Lower leg skin (tissue), 4 donors: ENCODE measurements around the gene CAMTA1. TPM values are rescaled to one million over a fixed set of nuclear protein-coding genes. Genes with fewer than 3 reads are reported as not detected.

ENCODE experiments used
- DNase-seq, 2 donors: peaks; one replicate each; pipeline ENCODE4 v3.0.0-alpha.2; 2019; ENCODE audit warnings: low spot score in 2 of 2
- H3K4me3 ChIP-seq: fragments of 200-600 bp; sonication (generic); 2 replicates; pipeline ENCODE4 v1.5.1; 2017; ENCODE audit warnings: mild to moderate bottlenecking, low read depth; ENCODE audit not compliant: poor library complexity, severe bottlenecking
- CTCF ChIP-seq, 3 donors: fragments of 450-650 bp; IDR thresholded peaks; one replicate each; pipeline ENCODE4 v1.5.1; 2016; ENCODE audit warnings: antibody characterized with exemption in 3 of 3, mild to moderate bottlenecking in 3 of 3, moderate library complexity in 2 of 3
- POLR2A ChIP-seq, 2 donors: fragments of 450-650 bp; IDR thresholded peaks; one replicate each; pipeline ENCODE4 v1.6.1; 2016 to 2017; ENCODE audit warnings: antibody characterized with exemption in 2 of 2, mild to moderate bottlenecking in 1 of 2, moderate library complexity in 1 of 2
- WGBS, 2 donors: methylation state at CpG; one replicate each; pipeline ENCODE4 v1.1.5; 2018; 5-methylcytosine and 5-hydroxymethylcytosine counted together
- intact Hi-C: fragments of 100-400 bp; cut with DNase I; formaldehyde crosslinking; loops from one replicate; pipeline ENCODE4 v1.15.0; 2023; ENCODE audit warnings: low total_unique reads
- total RNA-seq, 4 donors: library from RNA; depleted of rRNA; stranded (reverse); fragments of >200 nt; gene quantifications; one replicate each; pipeline ENCODE4 v1.1.0, GENCODE V29; 2016

CAMTA1 gene
- total RNA-seq, 4 donors from 2014 or later, result 24.4 to 52.3 (median 32.9) TPM

GRCh38 chr1:7671676-7672075, 886.4 kb downstream of the CAMTA1 start:
- WGBS, 2 donors, result 69 to 88% methylated on average over 5 of the region's 5 CpGs
- no peak for TF ChIP-seq POLR2A (IDR thresholded peaks at IDR 0.05)
- TF ChIP-seq CTCF (IDR thresholded peaks at IDR 0.05), result no peak
- intact Hi-C loops, result no loop called here

GRCh38 chr1:7672864-7673263, 887.6 kb downstream of the CAMTA1 start:
- WGBS, 2 donors, result 68% methylated on average over 9 to 11 of the region's 11 CpGs
- no peak overlapping the region for H3K4me3 ChIP-seq
- DNase-seq, result no peak
- intact Hi-C loops, result no loop called here
- no peak for TF ChIP-seq POLR2A (IDR thresholded peaks at IDR 0.05)
- TF ChIP-seq CTCF (IDR thresholded peaks at IDR 0.05), result no peak

More at GRCh38 chr1:7671676-7672075, 886.4 kb downstream of the CAMTA1 start:
- no peak overlapping the region for H3K4me3 ChIP-seq
- no peak for DNase-seq

- TF ChIP-seq POLR2A (IDR thresholded peaks at IDR 0.05) (no peak), CTCF (IDR thresholded peaks at IDR 0.05) (no peak)
- WGBS, 2 donors, result 81 to 84% methylated on average over 4 of the region's 4 CpGs
- intact Hi-C loops, result no loop called here
- DNase-seq, result no peak
- no peak overlapping the region for H3K4me3 ChIP-seq
These were observed 889.7 kb downstream of the CAMTA1 start for GRCh38 chr1:7674972-7675371.

- DNase-seq, result no peak
- intact Hi-C loops, result no loop called here
- 82 to 89% methylated on average over 12 to 19 of the region's 19 CpGs for WGBS, 2 donors
- no peak overlapping the region for H3K4me3 ChIP-seq
- TF ChIP-seq POLR2A (IDR thresholded peaks at IDR 0.05) (no peak), CTCF (IDR thresholded peaks at IDR 0.05) (no peak)
These were observed 890.4 kb downstream of the CAMTA1 start for GRCh38 chr1:7675431-7676273.

- no peak for DNase-seq
- intact Hi-C loops, result no loop called here
- H3K4me3 ChIP-seq, result no peak overlapping the region
- no peak for TF ChIP-seq CTCF (IDR thresholded peaks at IDR 0.05)
- TF ChIP-seq POLR2A (IDR thresholded peaks at IDR 0.05), result no peak
- 81 to 87% methylated on average over 15 of the region's 15 CpGs for WGBS, 2 donors
These were observed 891.2 kb downstream of the CAMTA1 start for GRCh38 chr1:7676274-7676945.
